GM12878 (cell line): ENCODE measurements around the gene KIF6. TPM values are rescaled to one million over a fixed set of nuclear protein-coding genes. Genes with fewer than 3 reads are reported as not detected.
A peak's percentile ranks its signal among the peaks of the same experiment; 100 is the strongest.

Source experiments
- ATF3 ChIP-seq: IDR thresholded peaks from 2 replicates; pipeline ENCODE4 v1.6.1; 2011; ENCODE audit warnings: low read depth, mild to moderate bottlenecking, low read length, moderate library complexity, borderline replicate concordance; ENCODE audit errors: extremely low read depth
- CBX5 ChIP-seq: sonication (generic); IDR thresholded peaks from 2 replicates; pipeline ENCODE4 v1.6.1; 2016; ENCODE audit warnings: low read depth, moderate library complexity, mild to moderate bottlenecking, inconsistent platforms
- CHD2 ChIP-seq: IDR thresholded peaks from 2 replicates; pipeline ENCODE4 v1.6.1; 2011; ENCODE audit warnings: low read depth, low read length, improper control_type of control experiment, borderline replicate concordance
- E2F8 ChIP-seq: fragments of 450-650 bp; IDR thresholded peaks from 2 replicates; pipeline ENCODE4 v1.6.1; 2018; ENCODE audit warnings: mild to moderate bottlenecking, low read depth, moderate library complexity; ENCODE audit not compliant: partially characterized antibody
- GATAD2B ChIP-seq: fragments of 450-650 bp; conservative IDR thresholded peaks from 2 replicates; pipeline ENCODE4 v1.6.1; 2017; ENCODE audit warnings: low read depth, mild to moderate bottlenecking, moderate library complexity
- HSF1 ChIP-seq: fragments of 150-350 bp; IDR thresholded peaks from 2 replicates; pipeline ENCODE4 v1.6.1; 2014; ENCODE audit warnings: mild to moderate bottlenecking, low read depth, low read length
- POU2F2 ChIP-seq: IDR thresholded peaks from 3 replicates; pipeline ENCODE4 v1.6.1; 2011; ENCODE audit warnings: low read depth, mild to moderate bottlenecking, low read length, borderline replicate concordance
- RCOR1 ChIP-seq: conservative IDR thresholded peaks from 2 replicates; pipeline ENCODE4 v1.6.1; 2012; ENCODE audit warnings: low read depth, low read length, improper control_type of control experiment
- TAF1 ChIP-seq: IDR thresholded peaks from 2 replicates; pipeline ENCODE4 v1.6.1; 2011; ENCODE audit warnings: mild to moderate bottlenecking, low read depth, low read length, borderline replicate concordance
- ZNF207 ChIP-seq: fragments of 450-650 bp; IDR thresholded peaks from 2 replicates; pipeline ENCODE4 v1.6.1; 2014; ENCODE audit warnings: antibody characterized with exemption, mild to moderate bottlenecking, borderline replicate concordance
- polyA plus RNA-seq, 11 experiments: library from polyadenylated mRNA; depleted of rRNA in 4 of 11; unstranded in 6 of 11; stranded (reverse) in 5 of 11; fragments of >200 nt; fragmentation: Nextera tagmentation in 4 of 11; fragmentation: Illumina TruSeq in 1 of 11; extraction: Ambion mirVana in 4 of 11; extraction: Trizol in 1 of 11; gene quantifications; 1 replicate in 1 of 11; 2 replicates in 10 of 11; pipeline versions ENCODE4 v1.2.1 to v1.2.3, GENCODE V29; 2011 to 2016; ENCODE audit warnings: inconsistent platforms in 2 of 11, missing spikeins in 2 of 11, low read depth in 1 of 11
- total RNA-seq, 4 experiments: library from RNA; depleted of rRNA in 3 of 4; stranded (reverse); fragments of >200 nt in 3 of 4; fragmentation: Illumina TruSeq in 1 of 4; extraction: Trizol in 1 of 4; gene quantifications; 2 replicates each; pipeline versions ENCODE4 v1.2.1 to v1.2.3, GENCODE V29; 2013 to 2021

Gene KIF6
- total and polyA plus RNA-seq, 10 of the 15 experiments (the other 5 are each of a cell fraction or from before 2014, with no cell fraction given) = 0.09 to 1.0 (median 0.28) TPM

GRCh38 chr6:39724787-39725631, at the start of gene KIF6 (continued):
- TF ChIP-seq ATF3 = no peak
- no peak for TF ChIP-seq TAF1
- no peak for TF ChIP-seq CHD2
- TF ChIP-seq HSF1 = no peak
- TF ChIP-seq POU2F2 = no peak
- TF ChIP-seq RCOR1 = no peak
- no peak for TF ChIP-seq E2F8
- no peak for TF ChIP-seq ZNF207
- TF ChIP-seq CBX5 = no peak
- TF ChIP-seq GATAD2B = peak; percentile 87
- TF ChIP-seq, all 136 proteins: peak for 23
